ENCODE data around the gene SIRT3.
"Not testable (repeated sequence)": the region's sequence is repeated elsewhere in the genome, so short reads cannot be mapped to it uniquely, and the experiment has no call there.

Gene SIRT3

GRCh38 chr11:240315-240714, 4.2 kb upstream of the SIRT3 start:
- no peak for DNase-seq (ENCODE audit: low spot score)

DNA sequence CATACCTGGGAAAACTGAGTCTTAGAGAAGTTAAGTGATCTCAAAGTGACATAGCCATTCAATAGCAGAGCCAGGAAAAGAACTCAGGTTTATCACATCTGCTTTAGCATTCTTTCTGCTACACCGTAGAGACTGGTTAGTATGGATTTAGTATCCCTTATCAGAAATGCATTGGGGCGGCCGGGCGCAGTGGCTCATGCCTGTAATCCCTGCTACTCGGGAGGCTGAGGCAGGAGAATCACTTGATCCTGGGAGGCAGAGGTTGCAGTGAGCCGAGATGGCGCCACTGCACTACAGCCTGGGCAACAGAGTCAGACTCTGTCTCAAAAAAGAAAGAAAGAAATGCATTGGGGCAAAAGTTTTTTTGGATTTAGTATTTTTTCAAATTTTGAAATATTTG, 2.2 kb upstream of the SIRT3 start:
- DNase-seq (ENCODE audit: low spot score) = not testable (repeated sequence)

DNA sequence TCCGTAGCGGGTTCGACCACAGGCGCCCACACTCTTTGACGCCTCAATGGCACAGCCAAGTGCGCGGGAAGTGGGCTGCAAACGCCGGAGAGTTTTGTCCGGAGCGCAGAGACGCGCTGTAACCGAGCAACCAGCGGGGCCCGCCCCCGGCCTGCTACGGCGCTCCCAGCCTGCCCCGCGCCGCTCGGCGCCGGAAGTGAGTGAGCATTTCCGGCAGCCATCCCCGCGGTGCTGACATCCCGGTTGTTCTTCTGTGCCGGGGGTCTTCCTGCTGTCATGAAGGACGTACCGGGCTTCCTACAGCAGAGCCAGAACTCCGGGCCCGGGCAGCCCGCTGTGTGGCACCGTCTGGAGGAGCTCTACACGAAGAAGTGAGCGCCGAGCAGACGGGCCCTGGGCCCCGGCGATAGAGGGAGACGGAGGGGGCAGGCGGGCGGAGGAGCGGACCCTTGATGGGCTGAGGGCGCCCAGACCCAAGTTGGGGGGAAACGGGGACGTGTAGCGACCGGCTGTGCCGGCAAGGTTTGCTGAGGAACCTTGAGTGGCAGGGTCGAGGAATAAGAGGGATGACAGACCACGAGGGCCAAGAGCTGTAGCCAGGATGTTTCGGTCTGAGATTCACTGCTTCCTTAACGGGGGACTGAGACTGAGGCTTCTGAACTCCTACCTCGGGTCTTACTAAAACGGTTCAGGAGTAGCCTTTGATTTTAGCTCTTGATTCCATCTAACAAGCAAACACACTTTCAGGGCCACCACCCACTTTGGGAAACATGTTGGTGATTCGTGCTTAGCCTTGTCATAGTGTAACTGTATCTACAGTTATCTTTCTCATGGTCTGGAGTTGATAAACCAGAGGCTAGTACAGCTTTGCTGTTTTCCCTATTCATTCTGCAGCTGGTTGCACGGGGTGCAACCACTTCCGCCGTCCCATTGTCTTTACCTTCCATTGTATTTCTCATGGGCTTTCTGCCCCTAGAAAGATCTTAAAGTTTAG, 929 bp upstream of the SIRT3 start, which contains the start of gene PSMD13:
PSMD13 (plus strand) TSS at position 203 of the 994 bp plus-strand sequence; CDS start at position 277, 74 bp downstream.
- DNase-seq (ENCODE audit: low spot score) = peak; percentile 96

DNA sequence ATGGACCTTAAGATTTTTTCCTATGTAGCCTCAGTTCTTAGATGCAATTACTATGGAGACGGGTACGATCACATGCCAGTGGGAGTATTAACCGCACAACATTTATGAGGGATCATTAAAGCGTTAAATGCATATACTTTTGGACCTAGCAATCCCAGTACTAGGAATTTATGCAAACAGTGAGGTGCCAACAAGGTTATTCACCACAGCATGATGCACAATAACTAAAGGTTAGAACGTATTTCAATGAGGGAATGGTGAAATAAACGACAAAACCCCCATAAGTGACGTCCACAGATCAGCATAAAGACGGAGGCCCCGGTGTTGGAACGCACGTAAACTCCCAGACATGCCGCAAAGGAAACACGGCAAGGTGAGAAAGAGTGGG, 539 bp downstream of the SIRT3 start:
- no peak for DNase-seq (ENCODE audit: low spot score)

DNA sequence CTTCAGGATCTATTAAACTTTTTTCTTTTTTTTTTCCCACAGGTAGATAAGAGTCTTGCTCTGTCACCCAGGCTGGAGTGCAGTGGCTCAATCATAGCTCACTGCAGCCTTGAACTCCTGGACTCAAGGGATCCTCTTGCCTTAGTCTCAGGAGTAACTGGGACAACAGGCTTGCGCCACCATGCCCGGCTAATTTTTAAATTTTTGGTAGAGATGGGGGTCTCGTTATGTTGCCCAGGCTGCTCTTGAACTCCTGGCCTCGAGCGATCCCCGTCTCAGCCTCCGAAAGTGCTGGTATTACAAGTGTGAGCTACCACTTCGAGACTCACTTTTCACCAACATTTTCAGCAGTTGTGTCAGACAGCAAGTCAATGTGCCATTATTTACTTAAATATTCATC, 962 bp downstream of the SIRT3 start:
- DNase-seq (ENCODE audit: low spot score) = no peak

DNA sequence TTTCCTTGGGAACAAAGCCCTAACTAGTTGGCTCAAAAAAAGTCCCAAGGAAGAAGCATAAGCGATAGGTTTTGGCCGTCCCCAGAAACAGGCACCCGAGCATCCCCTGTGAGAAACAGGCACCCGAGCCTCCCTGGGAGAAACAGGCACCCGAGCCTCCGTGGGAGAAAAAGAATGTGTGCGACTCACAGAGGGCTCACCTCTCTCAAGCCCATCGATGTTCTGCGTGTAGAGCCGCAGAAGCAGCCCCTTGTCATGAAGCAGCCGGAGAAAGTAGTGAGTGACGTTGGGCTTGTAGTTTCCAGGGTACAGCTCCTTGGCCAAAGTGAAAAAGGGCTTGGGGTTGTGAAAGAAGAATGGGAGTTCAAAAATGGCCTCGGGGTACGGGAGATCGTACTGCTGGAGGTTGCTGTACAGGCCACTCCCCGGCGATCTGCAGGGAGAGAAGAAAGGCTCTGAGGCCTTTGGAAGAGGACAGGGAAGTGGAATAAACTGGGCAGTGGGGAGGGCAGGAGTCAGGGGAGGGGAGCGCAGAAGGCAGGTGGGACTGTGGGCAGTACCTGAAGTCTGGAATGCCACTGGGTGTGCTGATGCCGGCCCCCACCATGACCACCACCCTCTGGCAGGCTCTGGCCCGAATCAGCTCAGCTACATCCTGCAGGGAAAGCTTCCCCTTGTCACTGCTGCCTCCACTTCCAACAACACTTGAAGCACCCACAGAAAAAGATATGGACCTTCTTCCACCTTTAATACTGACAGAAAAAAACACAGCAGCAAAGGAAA, 3.2 kb downstream of the SIRT3 start:
- no peak for DNase-seq (ENCODE audit: low spot score)

DNA sequence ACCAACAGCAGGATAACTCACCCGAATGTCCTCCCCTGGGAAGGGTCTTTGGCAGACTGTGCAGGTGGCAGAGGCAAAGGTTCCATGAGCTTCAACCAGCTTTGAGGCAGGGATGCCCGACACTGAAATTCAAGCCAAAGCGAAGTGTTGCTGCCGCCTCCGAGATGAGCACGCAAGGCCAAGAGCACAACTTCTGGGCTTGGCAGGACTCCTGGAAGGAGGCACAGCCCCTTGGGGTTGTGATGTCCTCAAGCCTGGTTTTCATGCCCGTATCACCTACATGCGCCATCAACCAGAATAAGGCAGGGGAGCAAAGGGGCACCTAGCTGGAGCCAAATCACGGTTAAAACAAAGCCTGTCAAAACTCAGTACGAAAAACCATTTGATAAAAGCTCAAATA, 5.7 kb downstream of the SIRT3 start:
- DNase-seq (ENCODE audit: low spot score) = no peak

DNA sequence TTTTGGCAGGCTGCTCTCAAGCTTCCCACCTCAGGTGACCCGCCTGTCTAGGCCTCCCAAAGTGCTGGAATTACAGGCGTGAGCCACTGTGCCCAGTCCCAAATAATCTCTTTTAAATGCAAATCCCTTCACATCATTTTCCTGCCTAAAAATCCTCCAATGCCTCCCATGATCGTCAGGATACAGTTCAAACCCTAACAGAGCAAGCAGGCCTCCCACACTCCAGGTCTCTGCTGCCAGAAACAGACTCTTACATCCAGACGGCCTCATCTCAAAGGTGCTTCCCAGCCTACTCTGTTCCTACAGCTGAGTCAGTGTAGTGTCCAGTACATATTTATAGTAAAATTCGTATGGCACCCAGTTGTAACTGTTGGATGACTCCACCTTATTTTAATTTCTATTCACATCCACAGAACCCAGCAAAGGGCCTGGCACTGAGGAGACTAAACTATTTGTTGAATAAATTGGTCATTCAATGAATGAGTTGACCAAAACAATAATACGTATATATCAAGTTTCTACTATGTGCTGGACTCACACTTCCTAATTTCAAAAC, 8.2 kb downstream of the SIRT3 start:
- DNase-seq (ENCODE audit: low spot score) = no peak

- no peak for DNase-seq (ENCODE audit: low spot score)
Observed at GRCh38 chr11:225734-226453, 10.2 kb downstream of the SIRT3 start.

DNA sequence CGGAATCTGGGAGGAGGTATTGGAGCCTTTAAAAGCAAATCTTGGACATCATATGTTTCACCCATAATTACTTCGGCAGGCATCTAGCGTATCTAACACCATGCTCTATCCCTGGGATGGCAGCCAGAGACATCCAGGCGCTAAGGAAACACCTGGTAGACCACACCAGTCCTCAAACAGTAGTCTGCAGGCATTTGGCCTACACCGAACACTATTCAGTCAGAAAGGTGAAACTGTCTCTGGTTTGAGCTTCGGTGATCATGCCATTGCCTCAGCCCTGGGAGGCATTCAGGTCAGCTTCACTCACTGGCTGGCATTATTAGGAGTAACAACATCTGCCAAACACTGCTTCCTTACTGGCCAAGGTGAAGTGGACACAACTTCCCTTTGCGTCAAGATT, 11.7 kb downstream of the SIRT3 start:
- DNase-seq (ENCODE audit: low spot score) = no peak

GRCh38 chr11:223884-224283, 12.3 kb downstream of the SIRT3 start:
- no peak for DNase-seq (ENCODE audit: low spot score)

DNA sequence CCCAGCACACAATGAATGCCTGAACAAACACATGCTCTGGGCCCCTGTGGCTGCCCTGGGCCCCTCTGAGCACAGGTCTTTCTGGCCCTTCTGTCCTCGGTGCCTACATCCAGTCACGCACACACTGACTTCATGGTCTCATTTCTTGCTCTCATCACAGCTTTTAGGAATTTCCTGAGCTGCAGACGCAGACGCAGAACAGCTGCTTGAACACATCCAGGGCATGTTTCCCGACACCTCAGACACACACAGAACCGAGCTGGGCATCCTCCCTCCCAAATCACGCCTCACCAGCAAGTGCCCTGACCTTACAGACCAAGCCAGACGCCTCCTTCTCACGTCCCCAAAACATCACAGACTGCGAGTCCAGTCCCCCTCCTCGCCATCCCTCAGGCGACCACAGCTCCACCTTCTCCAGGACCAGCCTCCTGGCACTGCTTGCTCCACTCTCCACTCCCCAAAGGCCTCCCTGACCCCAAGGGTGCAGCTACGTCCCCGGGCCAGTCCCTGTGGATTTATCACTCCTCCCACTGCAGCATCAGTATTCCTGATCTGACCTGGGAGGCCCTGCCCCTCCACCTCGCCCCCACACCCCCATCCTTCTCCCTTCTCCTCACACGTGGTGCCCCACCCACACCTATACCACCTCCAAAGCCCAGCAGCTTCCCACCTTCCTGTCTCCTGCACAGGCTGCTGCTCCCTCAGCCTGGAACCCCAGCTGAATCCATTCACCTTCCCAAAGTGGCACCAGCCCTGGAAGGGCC, 12.9 kb downstream of the SIRT3 start:
- DNase-seq (ENCODE audit: low spot score) = no peak

GRCh38 chr11:221998-222789, 13.9 kb downstream of the SIRT3 start:
- DNase-seq (ENCODE audit: low spot score) = no peak

DNA sequence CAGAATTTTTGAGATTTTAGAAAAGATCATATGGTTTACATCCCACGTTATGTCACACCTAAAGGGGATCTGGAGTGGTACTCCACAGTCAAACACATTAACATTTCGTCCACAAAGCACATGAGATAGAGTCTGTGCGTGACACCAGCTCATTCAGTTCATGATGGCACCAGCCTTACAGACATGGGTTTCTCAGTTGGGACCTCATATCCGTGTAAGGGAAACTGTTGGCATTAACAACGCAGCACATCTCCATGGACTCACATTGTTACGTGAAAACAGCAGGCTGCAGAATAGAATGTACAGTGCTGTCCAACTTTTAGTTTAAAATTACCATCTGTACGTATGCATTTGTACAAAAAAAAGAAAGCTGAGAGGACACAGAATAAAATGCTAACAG, 14.6 kb downstream of the SIRT3 start:
- DNase-seq (ENCODE audit: low spot score) = no peak

- DNase-seq (ENCODE audit: low spot score) = not testable (repeated sequence)
Observed at GRCh38 chr11:220641-221215, 15.4 kb downstream of the SIRT3 start.

DNA sequence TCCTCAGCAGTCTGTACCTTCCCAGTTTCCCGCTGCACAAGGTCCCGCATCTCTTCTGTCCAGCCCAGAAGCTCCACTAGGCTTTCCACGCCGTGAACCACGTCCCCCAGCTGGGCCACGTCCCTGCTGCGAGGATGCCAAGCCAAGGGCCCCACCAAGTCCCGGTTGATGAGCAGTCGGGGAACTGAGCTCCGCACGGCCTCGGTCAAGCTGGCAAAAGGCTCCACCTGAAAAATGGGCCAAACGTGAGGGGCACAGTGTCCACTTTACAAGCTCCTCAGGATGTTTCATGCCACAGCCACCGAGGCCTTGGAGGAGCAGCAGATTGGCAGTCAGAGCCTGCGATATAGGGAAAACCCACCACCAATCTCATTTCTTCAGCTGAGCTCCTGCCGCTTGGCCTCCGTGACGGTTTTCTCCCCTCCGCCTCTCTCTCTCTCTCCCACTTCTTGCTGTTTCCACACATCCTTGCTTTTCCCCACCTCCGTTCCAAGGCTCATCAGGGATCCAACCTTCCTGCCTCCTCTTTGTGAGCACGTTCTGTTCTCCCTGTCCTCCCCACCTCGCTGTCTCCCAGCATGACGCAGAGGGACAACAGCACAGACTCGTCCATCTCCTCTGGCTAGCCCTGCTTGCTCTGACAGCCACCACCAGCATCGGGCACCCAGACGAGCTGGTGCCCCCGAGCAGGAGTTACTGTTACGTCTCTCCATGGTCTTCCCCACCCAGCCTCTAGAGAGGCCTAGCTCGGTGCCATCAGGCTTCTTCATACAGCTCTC, 17.1 kb downstream of the SIRT3 start:
- no peak for DNase-seq (ENCODE audit: low spot score)

DNA sequence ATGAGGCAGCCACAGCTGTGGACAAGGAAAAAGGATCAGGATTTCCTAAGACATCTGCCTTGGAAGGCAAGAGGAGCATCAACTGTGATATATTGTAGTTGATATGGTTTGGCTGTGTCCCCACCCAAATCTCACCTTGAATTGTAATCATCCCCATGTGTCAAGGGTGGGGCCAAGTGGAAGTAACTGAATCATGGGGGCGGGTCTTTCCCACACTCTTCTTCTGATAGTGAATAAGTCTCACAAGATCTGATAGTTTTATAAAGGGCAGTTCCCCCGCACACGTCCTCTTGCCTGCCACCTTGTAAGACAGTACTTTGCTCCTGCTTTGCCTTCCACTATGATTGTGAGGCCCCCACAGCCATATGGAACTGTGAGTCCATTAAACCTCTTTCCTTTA, 18.4 kb downstream of the SIRT3 start:
- DNase-seq (ENCODE audit: low spot score) = no peak

DNA sequence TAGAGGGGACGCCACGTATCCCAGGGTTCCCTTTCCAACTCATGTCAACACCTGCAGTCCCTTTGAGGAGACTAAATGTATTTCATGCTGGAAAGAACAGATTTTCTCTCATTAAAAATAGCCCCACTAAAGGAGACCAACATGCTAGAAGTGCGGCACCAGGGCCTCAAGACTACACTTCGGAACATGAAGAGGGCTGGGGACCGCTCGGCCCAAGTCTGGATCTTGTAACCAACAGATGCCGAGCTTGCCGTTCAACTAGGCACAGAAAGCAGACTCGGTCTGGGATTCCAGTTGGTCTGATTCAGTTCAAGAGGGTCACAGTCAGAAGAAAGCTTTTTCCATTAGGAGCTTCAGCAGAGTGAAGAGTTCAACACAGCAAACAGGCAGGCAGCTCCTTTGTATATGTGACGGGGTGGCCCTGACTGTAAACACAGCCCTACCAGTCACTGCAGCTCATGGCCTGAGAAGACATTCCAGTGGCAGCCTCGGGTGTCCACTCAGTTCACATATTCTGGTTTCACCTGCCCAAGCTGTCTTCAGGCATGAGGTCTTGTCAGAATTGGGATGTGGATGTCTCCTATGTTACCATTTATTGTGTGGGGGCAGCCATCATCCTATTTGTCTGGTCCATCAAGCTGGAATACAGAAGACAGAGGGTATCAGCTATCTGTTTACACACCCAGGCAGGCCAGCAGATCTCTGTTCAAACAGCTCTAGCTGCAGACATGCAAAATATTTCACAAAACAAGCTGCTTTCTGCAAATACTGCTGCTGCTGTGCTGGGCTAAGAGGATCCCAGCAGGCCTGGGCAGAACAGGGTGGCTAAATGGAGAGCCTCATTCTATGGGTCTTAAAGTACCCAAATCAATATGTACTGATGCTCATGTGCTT, 19.8 kb downstream of the SIRT3 start:
- no peak for DNase-seq (ENCODE audit: low spot score)

Data from AG08396 (cell line).